Heart left ventricle (tissue), 16 donors: Measurements from ENCODE around the gene PASK. TPM values are rescaled to one million over a fixed set of nuclear protein-coding genes. Genes with fewer than 3 reads are reported as not detected.

Source experiments
- ATAC-seq, 4 donors: fragments of 200-7000 bp; cut with Tn5 transposase; one replicate each; pipeline ENCODE4 v1.9.1; 2020 to 2022; ENCODE audit warnings: moderate library complexity in 4 of 4, mild to moderate bottlenecking in 3 of 4, moderate number of reproducible peaks in 1 of 4
- DNase-seq, 5 donors: peaks; one replicate each; pipeline ENCODE4 v3.0.0-alpha.2; 2020
- H3K27ac ChIP-seq, 12 donors: fragments of 200-600 bp; sonication (generic) in 4 of 12; one replicate each; pipeline versions ENCODE4 v1.5.0 to v1.8.0; 2016 to 2022; ENCODE audit warnings: mild to moderate bottlenecking in 2 of 12
- H3K27me3 ChIP-seq, 9 donors: fragments of 200-600 bp; sonication (generic) in 2 of 9; one replicate each; pipeline versions ENCODE4 v1.5.1 to v1.8.0; 2016 to 2022; ENCODE audit warnings: mild to moderate bottlenecking in 3 of 9
- H3K36me3 ChIP-seq, 9 donors: fragments of 200-600 bp; sonication (generic) in 2 of 9; one replicate each; pipeline versions ENCODE4 v1.5.0 to v1.8.0; 2018 to 2022; ENCODE audit warnings: mild to moderate bottlenecking in 2 of 9
- H3K4me1 ChIP-seq, 12 donors: fragments of 200-600 bp; sonication (generic) in 4 of 12; one replicate each; pipeline versions ENCODE4 v1.5.0 to v1.8.0; 2016 to 2022; ENCODE audit warnings: mild to moderate bottlenecking in 3 of 12
- H3K4me3 ChIP-seq, 12 donors: fragments of 200-600 bp; sonication (generic) in 4 of 12; one replicate each; pipeline versions ENCODE4 v1.5.0 to v1.8.0; 2017 to 2022; ENCODE audit warnings: mild to moderate bottlenecking in 9 of 12, moderate library complexity in 4 of 12
- H3K9me3 ChIP-seq, 12 donors: fragments of 200-600 bp; sonication (generic) in 4 of 12; one replicate each; pipeline versions ENCODE4 v1.5.0 to v1.8.0; 2016 to 2022; ENCODE audit warnings: mild to moderate bottlenecking in 1 of 12
- CTCF ChIP-seq, 12 donors: fragments of 200-600 bp; sonication (generic) in 4 of 12; IDR thresholded peaks; one replicate each; pipeline versions ENCODE4 v1.5.0 to v1.8.0; 2018 to 2022; ENCODE audit warnings: antibody characterized with exemption in 12 of 12, mild to moderate bottlenecking in 5 of 12
- POLR2A ChIP-seq, 2 donors: fragments of 450-650 bp; IDR thresholded peaks; one replicate each; pipeline ENCODE4 v1.6.1; 2017; ENCODE audit warnings: antibody characterized with exemption in 2 of 2, mild to moderate bottlenecking in 2 of 2, moderate library complexity in 2 of 2
- WGBS, 4 donors: extraction: QIAGEN DNeasy Blood & Tissue Kit in 2 of 4; methylation state at CpG; one replicate each; pipeline versions ENCODE4 v1.1.5 to v1.1.7; 2013 to 2018; 5-methylcytosine and 5-hydroxymethylcytosine counted together
- intact Hi-C, 10 donors: fragments of 100-400 bp; cut with DNase I; formaldehyde crosslinking; loops; one replicate each; pipeline versions ENCODE4 v1.11.1 to v1.14.2; 2022
- polyA plus RNA-seq, 2 donors: library from polyadenylated mRNA; stranded (reverse); fragments of 200-250 nt; gene quantifications; one replicate each; pipeline ENCODE4 v1.2.3, GENCODE V29; 2013
- total RNA-seq, 9 donors: library from RNA; depleted of rRNA in 2 of 9; stranded (reverse); fragments of >200 nt in 2 of 9; fragmentation: NEBNext Ultra II Directional in 3 of 9; extraction: Animal tissue kit (Norgen Biotek cat#: 25700) in 3 of 9; gene quantifications; one replicate each; pipeline versions ENCODE4 v1.1.0 to v1.2.4, GENCODE V29; 2016 to 2023
- donor health status: ischemic (EF 13 %, LVEDD 7.1; RV severe dilation, severe dysfunction).
- donor health status: healthy with polysubstance abuse.
- donor health status: DM: no; HTN: yes; CAD: no.
- donor health status: DM: no; HTN: no; CAD: no.
- donor health status: ischemic (EF 25% LVEDD 6.9; RV normal size, moderate dysfunction).
- donor health status: ischemic (EF 25% LVEDD 5.7; RV mildly dilated, moderate dysfunction).
- donor health status: healthy.
- donor health status: DM: yes; HTN: yes; CAD: no.
- donor health status: ischemic (EF 35%, LVEDD 5.7; RV mildly dilated, moderate dysfunction).
- donor health status: nonischemic (EF 11% LVEDD 7.7; RV severe dilation, severe dysfunction).
- donor health status: DM: yes; HTN: yes; CAD: no.
- donor health status: PGD.
- donor health status: ischemic (EF 29% LVEDD 5.4; RV normal size, mild dysfunction).
- donor health status: nonischemic (EF 23%, LVEDD 6.1; RV moderate dilation, normal function).

Gene PASK
- total and polyA plus RNA-seq, 11 donors: 0.60 to 6.3 (median 1.6) TPM

- H3K9me3 ChIP-seq: no peaks in the 10 kb centered on the region
- 79 to 86% (median 82%) methylated on average over 13 to 18 of the region's 18 CpGs for WGBS, 4 donors
- H3K4me3 ChIP-seq: no peak overlapping the region
- TF ChIP-seq CTCF (IDR thresholded peaks at IDR 0.05) (no peak), POLR2A (IDR thresholded peaks at IDR 0.05) (no peak)
- no peak overlapping the region for H3K27ac ChIP-seq
- H3K36me3 ChIP-seq: peaks cover 0 to 21% (median 8%) of the 10 kb centered on the region in 9 donors
- H3K4me1 ChIP-seq: peaks cover 0 to 4% (median 0%) of the 10 kb centered on the region in 12 donors
- no peaks in the 10 kb centered on the region for H3K27me3 ChIP-seq
- ATAC-seq: peak in 1 of 4 donors; percentile 18
- intact Hi-C loops: loop anchor here in 1 of 10 donors (10.0 kb wide), 1 partner anchor 226 kb away; no protein-coding TSS in a partner anchor
- no peak for DNase-seq
Observed at GRCh38 chr2:241080405-241081189, 68.7 kb downstream of the PASK start.

- 93 to 96% (median 94%) methylated on average over 16 of the region's 16 CpGs for WGBS, 4 donors
- no peak overlapping the region for H3K27ac ChIP-seq
- peaks cover 0 to 53% (median 31%) of the 10 kb centered on the region in 9 donors for H3K36me3 ChIP-seq
- H3K4me3 ChIP-seq: no peak overlapping the region
- H3K27me3 ChIP-seq: no peaks in the 10 kb centered on the region
- intact Hi-C loops: loop anchor here in 3 of 10 donors (5.0 to 10.0 kb wide), 3 partner anchors 220 to 582 kb away; no protein-coding TSS in a partner anchor
- TF ChIP-seq POLR2A (IDR thresholded peaks at IDR 0.05): no peak
- no peak for TF ChIP-seq CTCF (IDR thresholded peaks at IDR 0.05)
- ATAC-seq (no peak), DNase-seq (no peak)
- H3K4me1 ChIP-seq: no peaks in the 10 kb centered on the region
- no peaks in the 10 kb centered on the region for H3K9me3 ChIP-seq
Observed at GRCh38 chr2:241074901-241075540, 74.3 kb downstream of the PASK start.

GRCh38 chr2:241074065-241074818 is 75.0 kb downstream of the PASK start:
- Histone ChIP-seq H3K4me1 (no peaks in the 10 kb centered on the region), H3K9me3 (no peaks in the 10 kb centered on the region), H3K27me3 (no peaks in the 10 kb centered on the region), H3K36me3 (peaks cover 0 to 61% (median 31%) of the 10 kb centered on the region in 9 donors), H3K27ac (no peak overlapping the region), H3K4me3 (no peak overlapping the region)
- DNase-seq (no peak), ATAC-seq (no peak)
- no peak for TF ChIP-seq POLR2A (IDR thresholded peaks at IDR 0.05)
- TF ChIP-seq CTCF (IDR thresholded peaks at IDR 0.05): no peak
- 92 to 94% (median 93%) methylated on average over 15 to 16 of the region's 16 CpGs for WGBS, 4 donors
- intact Hi-C loops: loop anchor here in 1 of 10 donors (10.0 kb wide), 1 partner anchor 219 kb away; no protein-coding TSS in a partner anchor
